ENCODE data around the gene ATP8A2.

ATP8A2 gene

DNA sequence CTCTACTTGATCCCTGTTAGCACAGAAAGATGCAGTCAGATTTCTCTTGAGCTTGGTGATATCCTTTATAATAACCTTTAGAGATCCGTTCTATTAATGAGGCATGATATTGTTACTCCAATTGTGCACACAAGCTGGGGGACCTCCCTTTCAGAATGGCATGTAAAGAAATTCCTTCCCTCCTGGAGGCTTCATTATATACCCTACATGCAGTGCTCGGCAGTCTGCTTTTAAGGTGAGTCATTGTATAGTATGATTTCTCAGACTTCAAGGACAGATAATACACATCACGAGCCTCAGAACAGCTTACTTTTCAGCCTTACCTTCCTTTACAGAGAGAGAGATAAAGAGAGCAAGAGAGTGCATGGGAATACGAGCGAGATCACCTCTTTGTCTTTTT lies 261.3 kb downstream of the ATP8A2 start:
- DNase-seq: no peak

DNA sequence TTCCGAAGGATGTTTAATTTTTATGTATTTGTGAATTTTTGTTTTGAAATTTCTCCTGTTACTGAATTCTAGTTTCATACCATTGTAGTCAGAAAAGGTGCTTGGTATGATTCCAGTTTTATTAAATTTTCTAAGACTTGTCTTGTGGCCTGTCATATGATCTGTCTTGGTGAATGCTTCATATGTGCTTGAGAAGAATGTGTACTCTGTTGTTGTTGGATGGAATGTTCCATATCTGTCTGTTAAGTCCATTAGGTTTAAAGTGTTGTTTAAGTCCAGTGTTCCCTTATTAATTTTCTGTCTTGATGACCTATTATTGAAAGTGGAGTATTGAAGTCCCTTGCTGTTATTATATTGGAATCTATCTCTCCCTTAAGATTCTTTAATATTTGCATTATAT lies 273.9 kb downstream of the ATP8A2 start:
- DNase-seq: no peak

GRCh38 chr13:25649001-25649633 lies 277.3 kb downstream of the ATP8A2 start:
- DNase-seq: no peak

DNA sequence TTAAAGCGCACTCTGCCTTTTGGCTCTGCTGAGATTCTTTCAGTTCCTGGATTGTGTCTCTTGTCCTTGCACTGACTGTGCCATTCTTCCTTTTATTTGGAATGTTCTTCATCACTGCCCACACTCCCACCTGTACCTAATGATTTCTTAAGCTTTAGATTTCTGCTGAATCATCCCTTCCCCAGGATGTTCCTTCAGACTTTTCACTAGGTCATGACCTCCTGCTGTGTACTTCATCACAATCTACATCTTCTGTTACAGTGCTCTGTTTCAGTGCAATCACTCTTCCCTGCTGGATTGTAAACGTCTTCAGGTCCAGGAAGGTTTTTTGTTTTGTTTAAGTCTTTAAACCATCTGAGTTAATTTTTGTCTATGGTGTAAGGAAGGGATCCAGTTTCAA lies 281.0 kb downstream of the ATP8A2 start:
- DNase-seq: no peak

DNA sequence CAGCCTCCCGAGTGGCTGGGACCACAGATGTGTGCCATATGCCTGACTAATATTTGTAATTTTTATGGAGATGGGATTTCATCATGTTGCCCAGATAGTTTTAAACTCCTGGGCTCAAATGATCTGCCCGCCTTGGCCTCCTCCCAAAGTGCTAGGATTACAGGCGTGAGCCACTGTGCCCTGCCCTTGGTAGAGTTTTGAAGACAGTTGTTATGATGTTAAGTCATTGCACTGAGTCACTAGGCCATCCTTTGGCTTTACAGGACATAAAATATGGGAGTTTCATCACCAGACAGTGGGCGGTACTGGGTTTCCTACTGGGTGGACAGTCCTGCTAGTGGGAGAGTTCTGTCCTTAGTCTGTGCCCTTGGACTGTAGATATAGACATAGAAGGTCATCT lies 282.5 kb downstream of the ATP8A2 start:
- no peak for DNase-seq

DNA sequence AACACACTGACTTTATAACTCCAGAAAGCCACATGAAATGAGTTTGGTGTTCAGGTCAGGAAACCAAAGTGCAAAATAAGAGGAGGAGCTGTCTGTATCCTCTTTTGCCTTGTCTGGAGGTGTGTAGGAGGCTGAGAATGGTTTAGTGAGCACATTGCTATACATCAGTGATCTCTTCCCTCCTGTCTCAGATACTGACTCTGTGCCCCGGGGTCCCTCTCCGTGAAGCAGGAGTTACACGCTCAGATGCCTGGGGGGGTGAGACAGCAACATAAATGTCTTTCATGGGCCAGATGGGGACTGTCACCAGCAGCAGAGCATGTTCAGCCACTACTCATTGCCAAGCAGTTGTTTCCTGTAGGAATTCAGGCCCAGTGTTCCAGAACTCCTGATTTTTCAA lies 285.4 kb downstream of the ATP8A2 start:
- no peak for DNase-seq

DNA sequence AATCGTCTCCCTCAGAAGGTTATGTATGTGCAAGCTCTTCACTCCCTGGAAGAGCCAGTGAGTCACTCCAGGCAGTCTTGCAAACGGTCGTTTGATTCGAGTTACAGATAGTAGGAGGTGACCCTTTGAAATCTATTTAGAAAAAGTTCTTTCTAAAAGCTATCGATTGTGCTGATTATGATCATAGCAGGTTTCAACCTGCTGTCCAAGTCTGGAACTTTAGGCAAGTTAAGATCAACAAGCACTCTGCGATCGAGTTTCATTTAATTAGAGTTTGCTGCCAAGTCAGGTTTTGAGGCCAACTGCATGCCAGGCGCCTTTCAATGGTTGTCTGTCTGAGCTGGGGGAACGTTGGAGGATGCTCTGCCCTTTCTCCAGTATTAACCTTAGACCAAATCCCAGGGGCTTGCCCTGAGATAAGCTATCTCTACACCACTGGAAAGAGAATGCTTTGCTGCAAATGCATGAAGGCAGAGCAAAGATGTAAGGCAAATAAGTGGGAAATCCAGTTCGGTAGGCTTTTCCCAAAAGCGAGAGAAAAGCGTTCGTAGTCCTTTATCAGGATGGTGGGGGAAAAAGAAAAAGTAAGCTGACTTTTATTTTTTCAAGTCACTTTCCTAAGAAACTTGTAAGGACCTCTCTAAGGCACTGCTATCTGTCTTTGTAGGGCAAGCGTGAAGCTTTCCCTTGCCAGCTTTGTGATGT lies 287.5 kb downstream of the ATP8A2 start:
- DNase-seq: no peak

- DNase-seq: no peak
Measured at GRCh38 chr13:25660996-25661395, 289.2 kb downstream of the ATP8A2 start.

GRCh38 chr13:25662516-25662915 lies 290.7 kb downstream of the ATP8A2 start:
- DNase-seq: no peak

DNA sequence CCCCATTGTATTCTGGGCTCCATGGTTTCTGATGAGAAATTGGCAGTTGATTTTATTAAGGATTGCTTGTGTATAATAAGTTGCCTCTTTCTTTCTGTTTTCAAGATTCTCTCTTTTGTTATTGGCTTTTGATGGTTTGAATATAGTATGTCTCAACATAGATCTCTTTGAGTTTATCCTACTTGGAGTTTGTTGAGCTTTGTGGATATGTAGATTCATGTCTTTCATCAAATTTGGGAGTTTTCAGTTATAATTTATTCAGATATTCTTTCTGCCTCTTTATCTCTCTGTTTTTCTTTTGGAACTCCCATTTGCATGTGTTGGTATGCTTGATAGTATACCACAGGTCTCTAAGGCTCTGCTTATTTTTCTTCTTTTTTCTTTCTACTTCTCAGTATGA lies 296.6 kb downstream of the ATP8A2 start:
- DNase-seq: no peak

DNA sequence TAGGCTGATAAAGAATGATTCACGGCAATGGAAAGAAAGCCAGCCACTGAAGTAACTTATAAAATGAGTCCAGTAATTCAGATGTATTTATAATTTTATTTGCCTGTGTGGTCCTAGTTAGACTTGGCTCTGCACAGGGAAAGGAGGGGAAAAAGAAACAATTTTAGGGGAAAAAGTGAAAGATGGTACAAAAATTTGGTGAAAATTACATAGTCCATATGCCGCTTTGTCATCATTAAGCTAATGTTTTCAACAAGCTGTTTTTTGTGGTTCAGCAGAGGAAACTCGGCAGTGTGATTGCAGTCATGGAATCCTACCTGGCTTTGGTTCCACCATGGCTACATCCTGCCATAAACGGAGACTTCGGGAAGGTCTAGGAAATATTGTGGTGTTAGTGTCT lies 301.9 kb downstream of the ATP8A2 start:
- DNase-seq: no peak

GRCh38 chr13:25674371-25674770 lies 302.6 kb downstream of the ATP8A2 start:
- no peak for DNase-seq

- no peak for DNase-seq
Measured at GRCh38 chr13:25675060-25675459, 303.3 kb downstream of the ATP8A2 start.

DNA sequence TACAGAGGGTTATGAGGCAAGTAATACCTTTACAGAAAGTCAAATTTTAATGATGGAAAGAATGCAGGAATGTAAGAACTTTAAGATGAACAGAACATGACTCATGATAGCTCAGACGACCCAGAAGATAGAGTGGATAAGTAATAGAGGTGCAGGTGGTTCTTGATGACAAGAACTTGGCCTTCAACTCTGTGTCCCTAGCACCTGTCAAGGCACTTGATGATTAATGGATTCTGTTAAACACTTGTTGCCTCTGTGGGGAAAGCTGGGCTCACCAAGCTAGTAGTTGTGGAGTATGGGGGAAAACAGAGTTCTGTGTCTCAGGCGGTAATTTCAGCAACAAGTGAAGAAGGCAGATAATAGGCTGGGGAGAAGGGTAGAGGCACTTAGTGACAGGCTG lies 306.2 kb downstream of the ATP8A2 start:
- no peak for DNase-seq

DNA sequence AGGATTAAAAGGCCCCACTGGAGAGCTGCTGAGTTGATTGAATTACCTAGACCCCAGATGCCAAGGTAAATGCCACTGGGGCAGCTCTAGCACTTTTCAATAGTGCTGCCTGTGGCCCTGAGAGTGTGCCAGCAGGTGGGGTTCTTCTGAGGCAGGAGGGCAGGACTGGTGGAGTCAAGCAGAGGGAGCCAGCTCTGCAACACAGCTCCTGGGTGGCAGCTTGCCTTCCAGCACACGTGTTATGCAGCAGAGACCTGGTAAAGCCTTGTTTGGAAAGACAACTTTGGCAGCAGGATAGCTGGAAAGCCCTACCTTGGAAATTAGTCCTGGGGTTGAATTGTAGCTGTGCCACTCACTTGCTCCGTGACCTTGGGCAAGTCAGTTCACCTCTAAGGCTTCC lies 306.6 kb downstream of the ATP8A2 start:
- no peak for DNase-seq

DNA sequence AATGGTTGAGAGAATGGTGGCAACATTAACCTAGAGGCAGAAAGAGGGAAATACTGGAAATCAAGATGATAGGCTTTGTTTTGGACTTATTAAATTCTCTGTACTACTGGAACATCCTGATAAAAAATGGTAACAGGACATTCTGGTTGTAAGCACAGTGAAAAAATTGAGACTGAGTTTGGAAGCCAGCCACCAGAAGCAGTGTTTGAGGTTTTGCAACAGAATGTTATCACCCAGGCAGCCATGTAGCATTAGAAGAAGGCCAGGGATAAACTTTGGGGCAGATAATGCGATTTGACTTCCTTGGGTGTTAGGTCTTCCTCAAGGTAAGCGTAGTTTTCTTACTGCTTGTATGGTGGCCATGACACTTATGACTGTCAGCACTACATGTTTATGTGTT lies 307.4 kb downstream of the ATP8A2 start:
- no peak for DNase-seq

GRCh38 chr13:25679936-25680335 lies 308.2 kb downstream of the ATP8A2 start:
- DNase-seq: no peak

DNA sequence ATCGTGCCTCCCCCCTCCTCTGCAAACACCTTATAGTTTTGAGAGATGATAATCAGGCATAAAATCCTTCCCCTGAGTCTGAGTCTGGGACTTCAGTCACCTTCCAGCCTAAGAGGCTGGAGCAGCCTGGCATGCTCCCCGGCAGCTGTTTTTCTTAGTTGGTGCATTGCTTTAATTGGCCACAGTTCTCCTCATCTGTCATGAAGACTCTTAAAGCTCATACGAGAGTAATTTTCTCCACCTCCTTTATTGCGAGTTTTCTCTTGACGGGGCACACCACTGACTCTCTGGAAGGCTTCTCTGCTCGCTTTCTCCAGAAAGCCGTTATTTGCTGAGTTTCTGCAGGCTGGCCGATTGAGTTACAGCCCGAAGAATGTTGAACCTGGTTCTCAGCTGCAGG lies 310.5 kb downstream of the ATP8A2 start:
- DNase-seq: no peak

- DNase-seq: no peak
Measured at GRCh38 chr13:25683056-25683455, 311.3 kb downstream of the ATP8A2 start.

DNA sequence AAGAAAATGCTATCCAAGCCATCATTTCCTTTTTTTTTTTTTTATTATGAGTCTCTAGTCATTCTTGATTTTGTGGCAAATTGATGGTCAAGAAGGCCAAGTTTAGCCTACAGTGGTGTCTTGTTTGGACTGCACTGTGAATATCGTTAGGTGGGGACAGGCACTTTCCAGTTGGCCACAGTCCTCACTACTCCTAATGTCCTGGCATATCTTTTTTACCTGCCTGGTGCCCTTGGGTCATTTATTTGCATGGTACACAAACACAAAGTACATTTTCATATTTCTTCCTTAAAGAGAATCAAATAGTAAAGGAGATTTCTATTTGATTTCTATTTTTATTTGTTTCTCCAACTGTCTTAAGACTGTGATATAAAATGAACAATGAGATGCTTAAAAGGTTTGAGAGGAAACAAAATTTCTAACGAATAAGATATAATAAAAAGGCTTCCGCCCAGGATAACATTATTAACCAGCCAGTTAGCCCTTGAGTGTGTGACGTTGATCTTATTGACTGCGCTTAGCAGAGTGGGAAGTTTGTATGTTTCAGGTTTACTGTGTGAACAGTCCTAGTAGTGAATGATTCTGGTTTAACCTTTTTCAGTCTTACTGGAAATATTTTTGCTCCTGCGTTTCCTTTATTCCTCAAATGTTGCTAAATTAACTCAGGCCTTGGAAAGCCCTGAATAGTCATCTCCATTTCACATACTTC lies 312.0 kb downstream of the ATP8A2 start:
- no peak for DNase-seq

- no peak for DNase-seq
Measured at GRCh38 chr13:25684491-25684890, 312.7 kb downstream of the ATP8A2 start.

- DNase-seq: no peak
Measured at GRCh38 chr13:25686831-25687470, 315.2 kb downstream of the ATP8A2 start.

- no peak for DNase-seq
Measured at GRCh38 chr13:25687471-25688225, 315.9 kb downstream of the ATP8A2 start.
